Measurements from ENCODE around the gene RSU1.

- TF ChIP-seq CREM (IDR thresholded peaks at IDR 0.05; ENCODE audit: low read depth): no peak
- no peak for TF ChIP-seq CEBPB (IDR thresholded peaks at IDR 0.05; ENCODE audit: borderline replicate concordance in 1 of 2, low read depth in 2 of 2, low read length in 2 of 2)
- no peak for TF ChIP-seq PKNOX1 (IDR thresholded peaks at IDR 0.05)
- TF ChIP-seq CTCF (IDR thresholded peaks at IDR 0.05 in 2 of 3, conservative IDR thresholded peaks at IDR 0.05 in 1 of 3; ENCODE audit: control insufficient read depth in 2 of 3, extremely low read depth in 1 of 3, insufficient read depth in 1 of 3, low read depth in 3 of 3, low read length in 3 of 3): peak; percentile 46 to 70 (median 62); a peak in 5 of 6 replicates
- TF ChIP-seq MEF2B (IDR thresholded peaks at IDR 0.05; ENCODE audit: partially characterized antibody, poor library complexity, severe bottlenecking): no peak
- no peak for TF ChIP-seq POLR2AphosphoS5 (IDR thresholded peaks at IDR 0.05; ENCODE audit: low read length)
- no peak for TF ChIP-seq SMAD1 (IDR thresholded peaks at IDR 0.05; ENCODE audit: low read depth, partially characterized antibody)
Measured at GRCh38 chr10:16777473-16778370, 39.5 kb downstream of the RSU1 start.
